K562 (cell line): Measurements from ENCODE around the gene KRT24. TPM values are rescaled to one million over a fixed set of nuclear protein-coding genes. Genes with fewer than 3 reads are reported as not detected.

ENCODE experiments used
- CHD7 ChIP-seq: fragments of 200-600 bp; sonication (generic); IDR thresholded peaks from one replicate; pipeline ENCODE4 v1.6.1; 2012; ENCODE audit warnings: mild to moderate bottlenecking, low read depth, low read length, inconsistent platforms
- polyA plus RNA-seq, 8 experiments: library from polyadenylated mRNA; depleted of rRNA in 4 of 8; stranded (reverse) in 5 of 8; unstranded in 3 of 8; fragments of >200 nt; fragmentation: Nextera tagmentation in 2 of 8; fragmentation: Illumina TruSeq in 1 of 8; extraction: Ambion mirVana in 2 of 8; extraction: Trizol in 1 of 8; gene quantifications; 2 replicates each; pipeline versions ENCODE4 v1.2.1 to v1.2.3, GENCODE V29; 2011 to 2014; ENCODE audit warnings: inconsistent platforms in 1 of 8, missing spikeins in 1 of 8
- total RNA-seq, 7 experiments: library from RNA; depleted of rRNA in 6 of 7; stranded (reverse); fragments of >200 nt in 6 of 7; fragmentation: Illumina TruSeq in 2 of 7; extraction: Trizol in 2 of 7; gene quantifications; 2 replicates each; pipeline versions ENCODE4 v1.2.1 to v1.2.3, GENCODE V29; 2011 to 2021; ENCODE audit warnings: low replicate concordance in 1 of 7

The KRT24 gene
- total and polyA plus RNA-seq, 9 of the 15 experiments (the other 6 are each of a cell fraction or from before 2014, with no cell fraction given) = not detected

GRCh38 chr17:40694584-40694983 lies 9.0 kb downstream of the KRT24 start (continued):
- no peak for TF ChIP-seq CHD7
